ENCODE results near the gene TMEM39A.
A peak's percentile ranks its signal among the peaks of the same experiment; 100 is the strongest.

TMEM39A gene, protein sequence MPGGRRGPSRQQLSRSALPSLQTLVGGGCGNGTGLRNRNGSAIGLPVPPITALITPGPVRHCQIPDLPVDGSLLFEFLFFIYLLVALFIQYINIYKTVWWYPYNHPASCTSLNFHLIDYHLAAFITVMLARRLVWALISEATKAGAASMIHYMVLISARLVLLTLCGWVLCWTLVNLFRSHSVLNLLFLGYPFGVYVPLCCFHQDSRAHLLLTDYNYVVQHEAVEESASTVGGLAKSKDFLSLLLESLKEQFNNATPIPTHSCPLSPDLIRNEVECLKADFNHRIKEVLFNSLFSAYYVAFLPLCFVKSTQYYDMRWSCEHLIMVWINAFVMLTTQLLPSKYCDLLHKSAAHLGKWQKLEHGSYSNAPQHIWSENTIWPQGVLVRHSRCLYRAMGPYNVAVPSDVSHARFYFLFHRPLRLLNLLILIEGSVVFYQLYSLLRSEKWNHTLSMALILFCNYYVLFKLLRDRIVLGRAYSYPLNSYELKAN

DNA sequence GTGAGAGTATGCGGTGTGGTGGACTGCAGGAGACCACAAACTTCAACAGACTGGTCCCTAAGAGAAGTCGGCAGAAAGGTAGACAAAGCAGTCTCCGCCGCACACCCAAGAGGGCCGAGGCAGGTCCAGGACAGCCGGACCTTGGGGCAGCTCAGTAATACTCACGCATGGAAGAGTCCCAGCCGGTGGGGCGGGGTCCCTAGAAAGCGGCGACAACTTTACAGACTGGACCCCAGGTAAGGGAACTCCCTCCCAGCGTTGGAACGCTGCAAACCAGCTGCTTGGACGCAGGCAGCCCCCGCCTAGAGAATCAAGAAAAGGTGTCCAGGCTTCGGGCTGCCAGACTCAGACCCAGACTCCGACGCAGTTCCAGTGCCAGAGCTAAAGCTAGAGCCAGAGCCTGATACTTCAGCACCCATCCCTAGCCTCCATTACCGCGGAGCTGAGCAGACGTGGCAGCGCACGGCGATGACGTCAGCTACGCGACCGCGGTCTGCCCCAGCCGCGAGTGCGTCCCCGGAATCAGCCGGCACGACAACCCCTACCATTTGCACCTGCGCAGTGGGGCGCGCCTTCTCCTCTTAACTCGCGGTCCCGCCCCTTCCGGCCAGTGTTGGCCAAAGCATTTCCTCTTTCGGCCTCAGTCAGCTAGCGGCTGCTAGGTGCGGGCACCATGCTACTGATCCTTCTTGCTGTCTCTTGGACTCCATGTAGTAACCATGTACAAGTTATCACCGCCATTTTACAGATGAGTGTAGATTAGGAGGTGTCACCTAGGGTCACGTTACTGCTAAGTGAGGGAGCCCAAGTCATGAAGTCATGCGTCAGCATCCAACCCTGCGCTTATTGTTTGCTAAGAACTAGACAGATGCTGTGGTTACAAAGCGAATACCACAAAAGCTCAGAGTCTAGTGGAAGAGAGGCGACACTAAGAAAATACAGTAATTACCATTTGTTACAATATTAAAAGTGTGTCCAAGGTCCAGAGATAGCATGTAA, at the start of gene TMEM39A:
TSS of gene TMEM39A (minus strand) at position 445 of the 999 bp plus-strand sequence. CDS start 1,541 bp downstream, outside the sequence.
- DNase-seq (ENCODE audit: low read depth, low spot score), result peak; percentile 87
- H3K27ac ChIP-seq, result peak within 1 kb of the TSS; percentile 62

DNA sequence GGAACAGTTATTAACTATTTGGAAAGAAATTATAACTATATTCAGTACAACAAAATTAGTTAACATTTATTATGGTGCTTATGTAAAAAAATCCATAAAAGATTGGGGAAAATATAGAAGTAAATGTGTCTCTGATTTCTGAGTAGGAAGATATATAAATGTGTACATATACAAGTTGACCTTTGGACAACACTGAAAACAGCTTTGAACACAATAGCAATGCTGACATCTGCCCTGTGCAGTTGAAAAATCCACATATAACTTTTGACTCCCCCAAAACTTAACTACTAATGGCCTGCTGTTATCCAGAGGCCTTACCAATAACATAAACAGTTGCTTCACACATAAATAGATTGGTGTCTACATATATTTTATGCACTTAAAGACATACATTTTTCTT, 47.3 kb upstream of the TMEM39A start:
- no peak for DNase-seq (ENCODE audit: low read depth, low spot score)
- H3K27ac ChIP-seq, result no peak overlapping the region

DNA sequence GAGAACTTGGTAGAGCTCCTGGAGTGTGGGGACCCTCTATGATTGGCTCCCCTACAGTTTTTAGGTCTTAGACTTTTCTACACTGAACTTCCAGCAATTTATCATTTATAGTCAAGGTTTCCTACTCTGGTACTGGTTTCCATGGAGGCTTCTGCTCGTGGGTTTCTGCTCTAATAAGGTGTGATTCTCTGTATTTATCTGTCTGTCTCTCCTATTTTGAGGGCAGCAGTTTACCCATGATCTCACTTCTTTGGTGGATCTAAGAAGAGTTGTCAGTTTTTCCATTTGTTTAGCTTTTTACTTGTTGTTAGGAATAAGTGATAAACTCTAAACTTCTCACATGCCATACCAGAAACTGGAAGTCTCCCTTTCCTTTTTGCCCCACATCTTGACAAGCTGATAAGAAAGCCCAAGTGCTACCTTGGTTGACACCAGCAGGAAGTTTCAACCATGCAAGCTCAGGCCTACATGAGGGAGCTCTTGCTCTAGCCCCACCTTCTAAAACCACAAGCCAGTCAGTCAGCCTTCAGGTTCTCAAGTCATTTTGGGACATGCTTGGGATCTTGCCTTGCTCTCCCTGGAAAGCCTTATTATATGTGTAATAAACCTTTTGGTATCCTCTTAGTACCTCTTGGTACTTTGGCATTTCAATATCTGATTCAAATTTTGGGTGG, 44.9 kb upstream of the TMEM39A start:
- no peak for DNase-seq (ENCODE audit: low read depth, low spot score)
- H3K27ac ChIP-seq, result no peak overlapping the region

DNA sequence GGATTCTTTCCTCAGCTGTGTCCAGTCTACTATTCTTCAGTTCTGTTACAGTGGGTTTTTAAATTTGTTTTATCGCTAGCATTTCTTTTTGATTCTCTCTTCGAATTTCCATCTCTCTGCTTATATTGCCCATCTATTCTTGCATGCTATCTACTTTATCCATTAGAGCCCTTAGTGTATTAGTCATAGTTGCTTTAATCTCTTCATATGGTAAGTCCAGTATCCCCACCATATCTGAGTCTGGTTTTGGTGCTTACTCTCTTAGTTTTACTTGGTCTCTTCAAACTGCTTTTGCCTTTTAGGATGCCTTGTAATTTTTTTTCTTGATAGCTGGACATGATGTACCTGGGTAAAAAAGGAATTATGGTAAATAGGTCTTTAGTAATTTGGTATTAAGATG, 44.0 kb upstream of the TMEM39A start:
- H3K27ac ChIP-seq, result no peak overlapping the region
- no peak for DNase-seq (ENCODE audit: low read depth, low spot score)

DNA sequence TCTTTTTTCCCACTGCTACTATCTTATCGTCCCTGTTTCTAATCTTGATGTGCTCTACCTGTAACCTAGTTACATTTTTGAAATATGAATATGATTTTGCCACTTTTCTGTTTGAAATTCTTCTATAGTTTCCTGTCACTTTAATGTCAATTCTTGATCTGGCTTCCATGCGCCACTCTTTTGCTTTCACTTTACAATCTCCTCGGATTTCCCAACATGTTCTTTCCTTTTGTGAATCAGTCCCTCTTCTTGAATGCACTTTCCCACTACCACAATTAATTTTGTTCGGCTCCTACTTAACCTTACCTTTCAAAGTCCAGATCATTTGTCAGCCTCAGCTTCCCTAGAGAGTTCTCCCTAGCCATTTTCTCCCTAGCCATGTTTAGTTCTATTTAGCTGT, 43.2 kb upstream of the TMEM39A start:
- no peak overlapping the region for H3K27ac ChIP-seq
- DNase-seq (ENCODE audit: low read depth, low spot score), result no peak

DNA sequence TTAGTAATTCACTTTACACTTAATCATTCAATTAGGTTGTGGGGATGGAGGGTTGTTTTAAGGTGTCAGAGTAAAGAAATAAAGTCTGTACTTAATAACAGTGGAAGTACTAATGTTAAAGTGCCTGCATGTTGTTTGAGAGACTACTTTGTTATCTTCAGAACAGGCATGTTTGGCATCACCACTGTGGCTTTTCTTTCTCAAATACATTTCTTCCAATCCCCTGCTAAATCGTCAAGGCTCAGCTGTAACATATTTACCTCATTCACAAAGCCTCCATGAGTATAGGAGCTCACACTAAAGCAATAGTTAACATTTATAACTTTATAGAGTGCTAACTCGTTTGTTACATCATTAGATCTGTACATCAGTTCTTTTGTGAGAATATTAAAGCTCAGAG, 37.5 kb upstream of the TMEM39A start:
- no peak overlapping the region for H3K27ac ChIP-seq
- DNase-seq (ENCODE audit: low read depth, low spot score), result no peak

DNA sequence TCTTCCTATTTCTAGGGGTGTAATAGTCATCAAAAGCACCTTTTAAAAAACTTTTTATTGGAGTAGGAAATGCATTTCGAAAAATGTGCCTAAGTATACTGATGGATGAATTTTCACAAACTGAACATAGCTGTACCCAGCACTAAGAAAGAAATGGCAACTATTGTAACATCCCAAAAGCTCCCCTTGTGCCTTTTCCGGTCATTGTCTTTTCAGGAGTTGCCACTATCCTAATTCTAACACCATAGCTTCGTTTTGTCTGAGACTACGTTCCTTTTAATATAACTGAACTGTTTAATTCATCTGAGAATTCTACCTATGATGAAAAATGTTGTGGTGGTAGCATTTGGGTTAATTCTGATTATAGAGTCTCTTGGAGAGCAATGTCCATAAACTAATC, 36.9 kb upstream of the TMEM39A start:
- no peak for DNase-seq (ENCODE audit: low read depth, low spot score)
- H3K27ac ChIP-seq, result no peak overlapping the region

DNA sequence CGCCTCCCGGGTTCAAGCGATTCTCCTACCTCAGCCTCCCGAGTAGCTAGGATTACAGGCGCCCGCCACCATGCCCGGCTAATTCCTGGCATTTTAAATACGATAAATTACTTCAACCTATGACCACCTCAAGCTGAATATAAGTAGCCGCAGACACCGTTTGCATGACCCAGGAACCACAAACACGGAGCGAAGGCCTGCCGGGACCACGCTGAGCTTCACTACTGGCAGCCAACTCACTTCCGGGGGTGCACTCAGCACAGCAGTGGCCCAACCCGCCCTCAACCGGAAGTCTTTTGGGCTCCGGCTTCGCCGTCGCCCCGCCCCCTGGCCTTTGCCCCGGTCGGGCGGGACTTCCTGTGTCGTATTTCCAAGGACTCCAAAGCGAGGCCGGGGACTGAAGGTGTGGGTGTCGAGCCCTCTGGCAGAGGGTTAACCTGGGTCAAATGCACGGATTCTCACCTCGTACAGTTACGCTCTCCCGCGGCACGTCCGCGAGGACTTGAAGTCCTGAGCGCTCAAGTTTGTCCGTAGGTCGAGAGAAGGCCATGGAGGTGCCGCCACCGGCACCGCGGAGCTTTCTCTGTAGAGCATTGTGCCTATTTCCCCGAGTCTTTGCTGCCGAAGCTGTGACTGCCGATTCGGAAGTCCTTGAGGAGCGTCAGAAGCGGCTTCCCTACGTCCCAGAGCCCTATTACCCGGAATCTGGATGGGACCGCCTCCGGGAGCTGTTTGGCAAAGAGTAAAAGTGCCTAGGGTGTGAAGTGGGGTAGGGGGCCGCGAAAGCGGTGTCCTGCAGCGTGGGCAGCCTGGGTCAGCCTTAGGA, 35.0 kb upstream of the TMEM39A start, which contains the start of gene TIMMDC1:
TSS of gene TIMMDC1 (plus strand) at position 362 of the 826 bp plus-strand sequence. CDS start at position 549, 187 bp downstream.
- peak; percentile 63 for DNase-seq (ENCODE audit: low read depth, low spot score)

DNA sequence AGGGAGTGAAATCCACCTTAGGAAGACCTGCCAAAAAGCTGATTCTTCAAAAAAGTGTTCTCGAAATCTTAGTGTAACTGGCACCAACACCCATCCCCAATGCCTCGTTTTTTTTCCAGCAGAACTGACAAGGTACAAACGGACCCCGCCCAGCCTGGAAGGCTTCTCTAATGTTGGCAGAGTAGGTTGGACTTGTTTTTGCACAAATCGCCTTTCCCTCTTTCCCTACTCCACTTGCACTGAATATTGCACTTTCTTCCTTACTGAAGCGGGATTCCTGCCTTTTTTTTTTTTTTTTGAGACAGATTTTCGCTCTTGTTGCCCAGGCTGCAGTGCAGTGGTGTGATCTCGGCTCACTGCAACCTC, 34.4 kb upstream of the TMEM39A start:
- DNase-seq (ENCODE audit: low read depth, low spot score), result no peak
- peak overlapping the region; percentile 81 for H3K27ac ChIP-seq

More for the DNA sequence above, 35.0 kb upstream of the TMEM39A start, which contains the start of gene TIMMDC1:
- H3K27ac ChIP-seq, result peak within 1 kb of the TSS; percentile 81

DNA sequence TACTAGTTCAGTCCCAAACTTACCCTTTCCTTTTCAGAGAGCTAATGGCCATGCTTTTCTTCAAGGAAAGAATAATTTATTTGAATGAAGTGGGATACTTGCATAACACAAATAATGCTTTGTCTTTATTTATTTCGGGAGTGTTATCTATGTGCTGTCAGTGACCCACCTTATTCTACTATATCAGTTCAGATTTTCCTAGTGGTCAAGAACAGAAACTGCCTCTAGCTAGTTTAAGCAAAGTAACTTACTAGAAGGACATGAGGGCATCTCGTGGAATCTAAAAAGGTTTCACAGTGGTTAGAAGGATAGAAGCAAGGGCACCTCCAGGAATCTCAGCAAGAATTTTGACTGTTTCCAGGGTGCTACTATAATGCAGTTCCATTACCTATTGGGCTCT, 31.2 kb upstream of the TMEM39A start:
- DNase-seq (ENCODE audit: low read depth, low spot score), result no peak
- H3K27ac ChIP-seq, result no peak overlapping the region

DNA sequence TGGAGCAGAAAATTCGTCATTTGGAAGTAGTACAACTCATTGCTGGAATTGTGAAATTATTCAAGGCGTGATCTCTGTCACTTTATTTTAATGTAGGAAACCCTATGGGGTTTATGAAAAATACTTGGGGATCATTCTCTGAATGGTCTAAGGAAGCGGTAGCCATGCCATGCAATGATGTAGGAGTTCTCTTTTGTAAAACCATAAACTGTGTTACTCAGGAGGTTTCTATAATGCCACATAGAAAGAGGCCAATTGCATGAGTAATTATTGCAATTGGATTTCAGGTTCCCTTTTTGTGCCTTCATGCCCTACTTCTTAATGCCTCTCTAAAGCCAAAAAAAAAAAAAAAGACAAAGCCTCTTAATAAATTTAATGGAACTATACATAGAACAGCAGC, 29.4 kb upstream of the TMEM39A start:
- H3K27ac ChIP-seq, result no peak overlapping the region
- DNase-seq (ENCODE audit: low read depth, low spot score), result no peak

DNA sequence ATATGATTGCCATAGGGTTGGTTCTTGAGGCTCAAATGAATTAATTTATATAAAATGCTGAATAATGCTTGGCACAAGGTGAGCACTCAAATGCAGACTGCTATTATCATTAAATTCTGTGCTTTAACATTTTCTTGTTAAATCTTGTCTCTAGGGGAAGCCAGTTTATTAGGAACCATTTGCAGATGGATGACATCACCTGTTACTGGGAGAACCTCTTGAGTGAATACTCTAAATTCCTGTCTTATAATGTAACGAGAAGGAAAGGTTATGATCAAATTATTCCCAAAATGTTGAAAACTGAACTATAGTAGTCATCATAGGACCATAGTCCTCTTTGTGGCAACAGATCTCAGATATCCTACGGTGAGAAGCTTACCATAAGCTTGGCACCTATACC, 28.7 kb upstream of the TMEM39A start:
- DNase-seq (ENCODE audit: low read depth, low spot score), result no peak
- no peak overlapping the region for H3K27ac ChIP-seq

DNA sequence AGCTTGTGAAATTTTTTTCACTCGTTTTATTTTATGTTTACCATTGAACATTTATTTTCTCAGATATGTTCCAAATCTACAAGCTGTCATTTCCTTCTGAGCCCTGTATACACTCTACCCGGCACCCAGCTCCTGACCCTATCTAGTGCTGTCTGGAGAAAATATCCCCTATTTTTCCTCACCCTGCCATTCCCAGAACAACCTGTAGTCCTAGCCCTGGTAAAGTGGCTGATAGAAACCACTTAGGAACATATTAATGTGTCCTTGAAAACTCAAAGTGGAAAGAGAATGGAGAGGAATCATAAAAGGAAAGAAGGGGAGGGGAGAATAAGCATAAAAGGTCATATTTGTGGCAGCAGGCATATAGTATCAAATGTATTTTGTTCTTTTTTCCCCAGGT, 26.7 kb upstream of the TMEM39A start:
- DNase-seq (ENCODE audit: low read depth, low spot score), result no peak
- no peak overlapping the region for H3K27ac ChIP-seq

DNA sequence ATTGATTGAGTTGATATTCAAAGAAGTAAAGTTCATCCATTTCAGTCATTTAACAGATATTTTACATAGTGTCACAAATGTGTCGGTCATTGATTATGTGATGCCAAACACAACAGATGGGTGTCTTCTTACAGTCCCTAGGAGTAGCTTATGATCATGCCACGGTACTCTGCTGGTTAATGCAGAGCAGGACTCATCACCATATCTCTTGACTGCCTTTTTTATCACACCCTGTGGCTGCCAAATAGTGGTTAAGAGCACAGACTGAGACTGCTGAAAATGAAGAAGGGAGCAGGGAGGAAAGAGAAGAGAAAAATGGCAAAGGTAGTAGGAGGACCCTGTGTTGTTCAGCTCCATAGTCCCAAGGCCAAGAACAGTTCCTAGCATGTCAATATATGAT, 22.1 kb upstream of the TMEM39A start:
- no peak overlapping the region for H3K27ac ChIP-seq
- no peak for DNase-seq (ENCODE audit: low read depth, low spot score)

DNA sequence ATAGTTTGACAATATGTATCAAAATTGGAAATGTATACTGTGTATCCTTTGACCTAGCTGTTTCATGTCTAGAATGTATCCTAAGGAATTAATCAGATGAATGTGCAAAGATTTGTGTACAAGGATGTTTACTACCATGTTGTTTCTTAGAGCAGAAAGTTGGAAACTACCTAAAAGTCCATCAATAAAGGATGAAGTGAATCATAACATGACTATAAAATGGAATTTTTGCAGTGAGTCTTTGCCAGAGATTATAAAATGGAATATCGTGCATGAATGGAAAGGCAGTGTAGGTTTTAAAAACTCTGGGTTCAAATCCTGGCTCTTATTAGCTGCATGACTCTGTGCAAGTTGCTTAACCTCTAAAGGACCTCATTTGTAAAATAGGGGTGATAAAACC, 19.7 kb upstream of the TMEM39A start:
- no peak for DNase-seq (ENCODE audit: low read depth, low spot score)

DNA sequence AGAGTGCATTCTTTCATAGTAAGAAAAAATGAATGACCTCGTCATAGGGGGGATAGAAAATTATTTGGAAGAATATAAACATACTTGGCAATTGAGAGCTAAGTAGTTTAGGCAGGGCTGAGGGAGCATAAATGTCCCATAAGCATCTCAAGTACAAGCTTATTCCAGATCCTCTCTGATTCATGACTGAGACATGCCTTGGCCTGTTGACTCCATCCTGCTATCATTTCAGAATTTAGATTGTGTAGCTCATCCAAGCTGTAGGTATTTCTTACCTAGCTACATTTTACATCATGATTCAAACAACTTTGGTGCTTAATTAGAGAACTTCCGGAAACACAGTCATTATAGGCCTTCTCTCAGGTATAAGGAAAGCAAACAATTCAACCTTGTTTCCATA, 17.7 kb upstream of the TMEM39A start:
- peak overlapping the region; percentile 76 for H3K27ac ChIP-seq
- peak; percentile 48 for DNase-seq (ENCODE audit: low read depth, low spot score)

More for the DNA sequence above, 19.7 kb upstream of the TMEM39A start:
- no peak overlapping the region for H3K27ac ChIP-seq

DNA sequence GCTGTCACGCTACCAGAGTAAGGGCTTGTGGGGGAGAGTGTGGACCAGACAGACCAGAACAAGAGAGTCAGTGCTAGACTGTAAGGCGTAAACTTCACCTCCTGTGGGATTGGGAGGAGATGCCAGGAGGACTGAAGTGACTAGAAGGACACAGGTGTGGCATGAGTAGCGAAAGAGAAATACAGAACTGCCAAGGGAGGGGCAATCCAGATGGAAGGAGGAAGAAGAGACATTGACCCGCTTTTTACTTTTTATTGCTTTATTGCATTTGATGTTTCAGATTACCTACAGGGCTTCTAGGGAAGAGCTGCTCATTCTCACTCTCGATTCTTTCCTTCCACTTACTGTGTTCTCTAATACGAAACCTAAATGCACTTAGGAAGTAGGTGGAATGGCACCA, 7.5 kb upstream of the TMEM39A start:
- no peak overlapping the region for H3K27ac ChIP-seq
- DNase-seq (ENCODE audit: low read depth, low spot score), result no peak

DNA sequence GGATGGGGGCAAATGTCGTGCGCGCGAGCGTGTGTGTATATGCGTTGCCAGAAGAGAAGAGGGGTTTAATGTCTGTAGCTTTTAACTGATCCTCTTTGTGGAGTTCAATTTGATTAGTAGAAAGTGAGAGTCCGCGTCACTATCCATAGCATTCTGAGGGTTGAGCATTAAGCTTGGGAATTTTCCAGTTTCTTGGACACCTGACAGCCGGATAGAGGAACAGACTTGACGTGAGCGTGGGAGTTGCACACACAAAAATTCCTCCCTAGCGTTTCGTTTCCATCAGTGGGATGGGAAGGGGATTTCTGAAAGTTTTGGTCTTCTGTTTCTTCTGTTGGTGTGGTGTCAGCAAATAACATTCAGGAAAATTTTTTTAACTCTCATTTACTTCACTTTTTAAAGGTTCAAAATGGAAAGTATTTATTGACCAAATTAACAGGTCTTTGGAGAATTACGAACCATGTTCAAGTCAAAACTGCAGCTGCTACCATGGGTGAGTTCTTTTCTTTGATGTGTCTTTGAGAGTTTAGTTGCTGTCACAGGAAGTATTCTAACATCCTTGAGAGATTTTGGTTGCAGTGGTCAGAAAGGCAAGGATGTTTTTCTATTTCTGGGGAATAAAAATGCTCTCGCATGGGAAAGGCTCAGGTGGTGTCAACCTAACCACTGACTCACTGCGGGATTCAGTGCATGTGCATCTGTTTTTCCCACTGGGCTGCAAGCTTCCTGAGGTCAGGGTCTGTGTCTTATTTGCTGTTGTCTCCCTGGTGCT, 6.2 kb upstream of the TMEM39A start:
- no peak overlapping the region for H3K27ac ChIP-seq

DNA sequence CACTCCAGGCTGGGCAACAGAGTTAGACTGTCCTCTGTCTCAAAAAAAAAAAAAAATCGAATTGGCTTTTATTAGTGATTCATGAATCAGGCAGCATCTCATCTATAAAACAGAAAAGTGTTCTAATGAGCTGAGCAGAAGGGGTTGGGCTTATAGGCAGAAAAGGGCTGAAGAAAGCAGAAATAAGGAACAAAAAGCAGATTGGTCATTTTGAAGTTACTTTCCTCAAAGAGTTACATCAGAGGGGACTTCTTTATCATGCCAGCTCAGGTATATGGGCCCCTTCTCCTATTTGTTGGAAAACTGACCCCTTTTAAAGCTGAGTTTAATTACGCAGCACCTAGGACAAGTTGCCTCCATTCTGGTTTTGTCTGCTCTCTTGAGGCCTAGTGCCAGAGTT, 4.6 kb upstream of the TMEM39A start:
- no peak for DNase-seq (ENCODE audit: low read depth, low spot score)
- no peak overlapping the region for H3K27ac ChIP-seq

More for the DNA sequence above, 6.2 kb upstream of the TMEM39A start:
- DNase-seq (ENCODE audit: low read depth, low spot score), result no peak
